GM18951 (cell line): ENCODE measurements around the gene TTC27.
"Not testable (repeated sequence)": the region's sequence is repeated elsewhere in the genome, so short reads cannot be mapped to it uniquely, and the experiment has no call there.

ENCODE experiments used
- POLR2A ChIP-seq: IDR thresholded peaks from 4 replicates; pipeline ENCODE4 v1.6.1; 2011; ENCODE audit warnings: mild to moderate bottlenecking; ENCODE audit not compliant: insufficient read length, insufficient read depth; ENCODE audit errors: extremely low read depth
- in situ Hi-C: fragments of 300-500 bp; cut with MboI; formaldehyde crosslinking; loops from one replicate; pipeline ENCODE4 v1.12.0; 2022; ENCODE audit warnings: low sequenced_read_pairs, mixed read lengths, inconsistent platforms; ENCODE audit not compliant: unreplicated experiment

TTC27 gene

GRCh38 chr2:32830196-32830595 lies 202.3 kb downstream of the TTC27 start:
- no peak for TF ChIP-seq POLR2A
- in situ Hi-C loops: no loop called here

GRCh38 chr2:32832821-32833220 lies 205.0 kb downstream of the TTC27 start:
- in situ Hi-C loops: no loop called here
- no peak for TF ChIP-seq POLR2A

- TF ChIP-seq POLR2A: no peak
- in situ Hi-C loops: no loop called here
Observed at GRCh38 chr2:32833709-32834108, 205.9 kb downstream of the TTC27 start.

GRCh38 chr2:32835148-32835547 lies 207.3 kb downstream of the TTC27 start:
- no peak for TF ChIP-seq POLR2A

GRCh38 chr2:32836933-32837332 lies 209.1 kb downstream of the TTC27 start:
- TF ChIP-seq POLR2A: no peak
- in situ Hi-C loops: no loop called here

More at GRCh38 chr2:32835148-32835547, 207.3 kb downstream of the TTC27 start:
- in situ Hi-C loops: no loop called here

- TF ChIP-seq POLR2A: no peak
- in situ Hi-C loops: no loop called here
Observed at GRCh38 chr2:32838418-32838817, 210.6 kb downstream of the TTC27 start.

GRCh38 chr2:32838949-32839348 lies 211.1 kb downstream of the TTC27 start:
- in situ Hi-C loops: no loop called here

GRCh38 chr2:32841931-32842898 lies 214.4 kb downstream of the TTC27 start:
- TF ChIP-seq POLR2A: no peak
- in situ Hi-C loops: no loop called here

More at GRCh38 chr2:32838949-32839348, 211.1 kb downstream of the TTC27 start:
- no peak for TF ChIP-seq POLR2A

GRCh38 chr2:32843699-32844098 lies 215.8 kb downstream of the TTC27 start:
- no peak for TF ChIP-seq POLR2A
- in situ Hi-C loops: no loop called here

- in situ Hi-C loops: no loop called here
Observed at GRCh38 chr2:32844253-32844652, 216.4 kb downstream of the TTC27 start.

GRCh38 chr2:32846274-32846673 lies 218.4 kb downstream of the TTC27 start:
- in situ Hi-C loops: not testable (repeated sequence)

More at GRCh38 chr2:32844253-32844652, 216.4 kb downstream of the TTC27 start:
- no peak for TF ChIP-seq POLR2A

- no peak for TF ChIP-seq POLR2A
- in situ Hi-C loops: no loop called here
Observed at GRCh38 chr2:32847734-32848133, 219.9 kb downstream of the TTC27 start.

GRCh38 chr2:32849456-32850194 lies 221.8 kb downstream of the TTC27 start:
- no peak for TF ChIP-seq POLR2A
- in situ Hi-C loops: no loop called here
